SK-N-SH (cell line): ENCODE results near the gene LIG1. TPM values are rescaled to one million over a fixed set of nuclear protein-coding genes. Genes with fewer than 3 reads are reported as not detected.

ENCODE experiments used
- CTCF ChIA-PET: fragments of 300-600, 350-600 bp; formaldehyde crosslinking; extraction: SDS; loops from one replicate; lab custom pipeline; 2021; lab: Yijun Ruan, JAX
- POLR2A ChIA-PET: fragments of 350-600 bp; sonication (Branson Sonifier 250); formaldehyde crosslinking; extraction: SDS; loops from one replicate; lab custom pipeline; 2020; ENCODE audit warnings: antibody characterized with exemption, inconsistent platforms; lab: Yijun Ruan, JAX
- DNase-seq: peaks from one replicate; pipeline ENCODE4 v3.0.0; 2012
- H2AFZ ChIP-seq: fragments of 200-600 bp; sonication (generic); 2 replicates; pipeline ENCODE4 v1.8.1; 2016; ENCODE audit warnings: antibody characterized with exemption, mild to moderate bottlenecking, low read depth
- H3F3A ChIP-seq: fragments of 200-600 bp; sonication (generic); replicated peaks from 2 replicates; pipeline ENCODE3; 2016; ENCODE audit warnings: antibody characterized with exemption, mild to moderate bottlenecking; ENCODE audit not compliant: insufficient read depth
- H3K27ac ChIP-seq, 2 experiments: fragments of 200-500 bp in 1 of 2; fragments of 200-600 bp in 1 of 2; sonication (Bioruptor generic) in 1 of 2; sonication (generic), shearing (Covaris generic) in 1 of 2; 2 replicates each; pipeline versions ENCODE4 v1.5.1 to v1.6.1; 2014 to 2016; ENCODE audit warnings: low read depth in 2 of 2, inconsistent platforms in 1 of 2, low read length in 1 of 2, mild to moderate bottlenecking in 1 of 2, mixed read lengths in 1 of 2
- H3K27me3 ChIP-seq: fragments of 200-600 bp; sonication (generic), shearing (Covaris generic); 2 replicates; pipeline ENCODE4 v1.6.1; 2016; ENCODE audit warnings: mixed run types; ENCODE audit not compliant: insufficient read depth
- H3K36me3 ChIP-seq, 2 experiments: fragments of 200-500 bp in 1 of 2; fragments of 200-600 bp in 1 of 2; sonication (Bioruptor generic) in 1 of 2; sonication (generic) in 1 of 2; replicated peaks in 1 of 2; 2 replicates each; pipeline versions ENCODE3 to v1.5.1; 2014 to 2016; ENCODE audit warnings: low read length in 1 of 2, mild to moderate bottlenecking in 1 of 2; ENCODE audit not compliant: insufficient read depth in 2 of 2, control insufficient read depth in 1 of 2
- H3K4me1 ChIP-seq, 2 experiments: fragments of 200-500 bp in 1 of 2; fragments of 200-600 bp in 1 of 2; sonication (Bioruptor generic) in 1 of 2; sonication (generic), shearing (Covaris generic) in 1 of 2; 2 replicates each; pipeline versions ENCODE4 v1.5.1 to v1.6.1; 2014 to 2016; ENCODE audit warnings: low read depth in 1 of 2, low read length in 1 of 2, mixed run types in 1 of 2; ENCODE audit not compliant: insufficient read depth in 2 of 2, control insufficient read depth in 1 of 2
- H3K4me2 ChIP-seq: fragments of 200-600 bp; sonication (generic), shearing (Covaris generic); 2 replicates; pipeline ENCODE4 v1.6.1; 2017; ENCODE audit warnings: mixed run types
- H3K4me3 ChIP-seq, 2 experiments: fragments of 200-500 bp in 1 of 2; fragments of 200-600 bp in 1 of 2; sonication (Bioruptor generic) in 1 of 2; sonication (generic), shearing (Covaris generic) in 1 of 2; 2 replicates each; pipeline versions ENCODE4 v1.5.1 to v1.8.1; 2014 to 2016; ENCODE audit warnings: low read depth in 2 of 2, inconsistent platforms in 1 of 2, low read length in 1 of 2, mild to moderate bottlenecking in 1 of 2, mixed read lengths in 1 of 2, moderate library complexity in 1 of 2
- H3K79me2 ChIP-seq: fragments of 200-600 bp; sonication (generic); 2 replicates; pipeline ENCODE4 v1.8.1; 2017; ENCODE audit warnings: mild to moderate bottlenecking; ENCODE audit not compliant: insufficient read depth
- H3K9ac ChIP-seq: fragments of 200-600 bp; sonication (generic); 2 replicates; pipeline ENCODE4 v1.6.1; 2017; ENCODE audit warnings: mixed run types
- H3K9me2 ChIP-seq: fragments of 200-600 bp; sonication (generic); 2 replicates; pipeline ENCODE4 v1.6.1; 2017; ENCODE audit warnings: mixed run types
- H3K9me3 ChIP-seq: fragments of 200-600 bp; sonication (generic); 2 replicates; pipeline ENCODE4 v1.6.1; 2017; ENCODE audit warnings: mixed run types, mild to moderate bottlenecking, moderate library complexity
- H4K20me1 ChIP-seq: fragments of 200-600 bp; sonication (generic); 2 replicates; pipeline ENCODE4 v1.6.1; 2017; ENCODE audit warnings: mild to moderate bottlenecking, mixed run types; ENCODE audit not compliant: insufficient read depth
- CHD2 ChIP-seq: fragments of 150-350 bp; IDR thresholded peaks from 2 replicates; pipeline ENCODE4 v1.6.1; 2018; ENCODE audit warnings: low read length; ENCODE audit not compliant: partially characterized antibody
- ELF1 ChIP-seq: IDR thresholded peaks from 2 replicates; pipeline ENCODE4 v1.4.0; 2012
- EP300 ChIP-seq, 2 experiments: IDR thresholded peaks; 2 replicates each; pipeline versions ENCODE4 v1.4.0 to v1.6.1; 2012; ENCODE audit warnings: borderline replicate concordance in 1 of 2, low read depth in 1 of 2, low read length in 1 of 2
- FOSL2 ChIP-seq: IDR thresholded peaks from 2 replicates; pipeline ENCODE4 v1.4.0; 2012; ENCODE audit warnings: low read depth, mild to moderate bottlenecking, moderate library complexity, borderline replicate concordance
- FOXM1 ChIP-seq: IDR thresholded peaks from 2 replicates; pipeline ENCODE4 v1.4.0; 2012; ENCODE audit warnings: low read depth, mild to moderate bottlenecking
- GABPA ChIP-seq: IDR thresholded peaks from 2 replicates; pipeline ENCODE4 v1.4.0; 2012; ENCODE audit warnings: low read depth, mild to moderate bottlenecking
- GATA2 ChIP-seq: sonication (generic); formaldehyde crosslinking; IDR thresholded peaks from 2 replicates; pipeline ENCODE4 v1.5.0; 2020; ENCODE audit warnings: mild to moderate bottlenecking, missing genetic modification reagents
- JUND ChIP-seq: IDR thresholded peaks from 2 replicates; pipeline ENCODE4 v1.4.0; 2012
- MEF2A ChIP-seq: IDR thresholded peaks from 2 replicates; pipeline ENCODE4 v1.4.0; 2012; ENCODE audit warnings: low read depth, borderline replicate concordance
- MXI1 ChIP-seq: IDR thresholded peaks from 2 replicates; pipeline ENCODE4 v1.6.1; 2012; ENCODE audit warnings: mild to moderate bottlenecking, low read depth, low read length, improper control_type of control experiment
- NRF1 ChIP-seq: IDR thresholded peaks from 2 replicates; pipeline ENCODE4 v1.6.1; 2012; ENCODE audit warnings: low read depth, mild to moderate bottlenecking, low read length
- RAD21 ChIP-seq: IDR thresholded peaks from 2 replicates; pipeline ENCODE4 v1.6.1; 2012; ENCODE audit warnings: mild to moderate bottlenecking, low read length
- RFX5 ChIP-seq: IDR thresholded peaks from 2 replicates; pipeline ENCODE4 v1.6.1; 2012; ENCODE audit warnings: mild to moderate bottlenecking, improper control_type of control experiment, low read length
- SMC3 ChIP-seq: IDR thresholded peaks from 2 replicates; pipeline ENCODE4 v1.6.1; 2012; ENCODE audit warnings: low read depth, low read length, improper control_type of control experiment
- TAF1 ChIP-seq: IDR thresholded peaks from 2 replicates; pipeline ENCODE4 v1.6.1; 2012; ENCODE audit warnings: low read depth, mild to moderate bottlenecking, low read length, moderate library complexity, borderline replicate concordance
- TCF12 ChIP-seq: IDR thresholded peaks from 2 replicates; pipeline ENCODE4 v1.4.0; 2012
- WGBS: methylation state at CpG from one replicate; pipeline ENCODE4 v1.1.6; 2017; ENCODE audit warnings: low lambda C conversion rate; 5-methylcytosine and 5-hydroxymethylcytosine counted together
- polyA plus RNA-seq, 3 experiments: library from polyadenylated mRNA; depleted of rRNA; stranded (reverse); fragments of >200 nt; gene quantifications; 2 replicates each; pipeline ENCODE4 v1.2.3, GENCODE V29; 2012
- TF ChIP-seq, protein P1 (sequence below): IDR thresholded peaks from 2 replicates; pipeline ENCODE4 v1.4.0; 2012; ENCODE audit warnings: low read depth
- TF ChIP-seq, protein P2 (sequence below): fragments of 200-600 bp; sonication (generic); IDR thresholded peaks from 2 replicates; pipeline ENCODE4 v1.6.1; 2017; ENCODE audit warnings: antibody characterized with exemption, mild to moderate bottlenecking, moderate library complexity
- TF ChIP-seq, protein P3 (sequence below): fragments of 150-350 bp; IDR thresholded peaks from 2 replicates; pipeline ENCODE4 v1.6.1; 2016; ENCODE audit warnings: mild to moderate bottlenecking, low read depth, low read length
- TF ChIP-seq, protein P4 (sequence below): IDR thresholded peaks from 2 replicates; pipeline ENCODE4 v1.6.1; 2012; ENCODE audit warnings: mild to moderate bottlenecking, low read depth, low read length, moderate library complexity

LIG1 gene
- polyA plus RNA-seq, 1 of the 3 experiments (the other 2 are of a cell fraction), result 53.0 TPM

DNA sequence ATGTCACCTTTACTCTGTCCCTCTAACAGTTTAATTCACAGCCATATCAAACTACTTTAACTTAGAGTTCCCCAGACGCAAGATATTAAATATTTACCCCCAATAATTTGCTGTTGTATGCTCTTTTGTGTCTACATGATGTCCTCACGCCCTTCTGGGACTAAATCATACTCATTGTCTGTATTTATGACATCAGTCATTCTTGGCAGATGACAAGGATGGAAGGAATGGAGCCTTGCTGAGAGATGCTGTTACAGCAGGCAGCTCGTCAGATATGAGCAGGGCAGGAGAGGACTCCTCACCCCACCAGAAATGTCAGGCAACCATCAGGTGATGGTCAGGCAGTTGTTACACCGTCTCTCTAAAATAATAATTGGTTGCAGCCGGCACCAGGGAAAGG is 43.8 kb upstream of the LIG1 start:
- Histone ChIP-seq H3K9ac (no peak overlapping the region), H3K9me3 (no peaks in the 10 kb centered on the region), H3K36me3 (peaks cover 6 to 9% of the 10 kb centered on the region in 2 experiments), H3K4me3 (no peak overlapping the region), H3F3A (peaks cover 7% of the 10 kb centered on the region), H3K27ac (no peak overlapping the region), H2AFZ (no peak overlapping the region), H4K20me1 (no peaks in the 10 kb centered on the region), H3K4me2 (no peak overlapping the region), H3K79me2 (no peaks in the 10 kb centered on the region), H3K9me2 (no peaks in the 10 kb centered on the region), H3K4me1 (no peaks in the 10 kb centered on the region; a peak in 1 of 4 replicates), H3K27me3 (no peaks in the 10 kb centered on the region)
- TF ChIP-seq JUND (no peak), RFX5 (no peak)
- CTCF ChIA-PET, result no interaction called here
- POLR2A ChIA-PET, result no interaction called here
- WGBS, result 94% methylated on average over 5 of the region's 5 CpGs
- no peak for DNase-seq

DNA sequence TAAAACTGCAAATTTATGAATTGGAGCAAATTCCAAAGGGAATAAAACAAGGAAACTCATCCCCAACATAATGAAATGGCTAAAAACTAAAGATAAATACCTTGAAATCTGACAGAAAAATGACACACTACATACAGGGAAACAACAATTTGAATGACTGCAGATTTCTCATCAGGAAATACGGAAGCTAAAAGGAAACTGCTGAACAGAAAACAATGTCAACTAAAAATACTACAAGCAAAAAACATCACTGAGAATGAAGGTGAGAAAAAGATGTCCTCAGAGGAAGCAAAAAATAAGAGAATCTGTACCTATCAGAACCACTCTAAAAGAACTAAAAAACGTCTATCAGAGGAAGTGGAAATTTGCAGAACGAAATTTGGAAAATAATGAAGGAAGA is 39.9 kb upstream of the LIG1 start:
- no peak overlapping the region for H3K27ac ChIP-seq
- ChIA-PET CTCF (no interaction called here), POLR2A (no interaction called here)
- no peaks in the 10 kb centered on the region for H3K9me2 ChIP-seq
- H3K4me1 ChIP-seq, result peaks cover 0 to under 1% of the 10 kb centered on the region in 2 experiments; a peak in 1 of 4 replicates
- H3K9ac ChIP-seq, result no peak overlapping the region
- no peak for DNase-seq
- H2AFZ ChIP-seq, result no peak overlapping the region
- H3K79me2 ChIP-seq, result peaks cover 7% of the 10 kb centered on the region; the same call in 1 of the 2 replicates
- no peaks in the 10 kb centered on the region for H3K9me3 ChIP-seq
- H3K36me3 ChIP-seq, result peaks cover 0 to 9% of the 10 kb centered on the region in 2 experiments
- H3K4me3 ChIP-seq, result no peak overlapping the region
- H4K20me1 ChIP-seq, result no peaks in the 10 kb centered on the region
- no peaks in the 10 kb centered on the region for H3K27me3 ChIP-seq
- H3K4me2 ChIP-seq, result no peak overlapping the region
- TF ChIP-seq FOXM1 (no peak), FOSL2 (no peak), SMC3 (no peak), MXI1 (no peak), TAF1 (no peak), CHD2 (no peak), RFX5 (no peak), GABPA (no peak), EP300 (IDR thresholded peaks at IDR 0.05; ENCODE audit: borderline replicate concordance in 1 of 2, low read depth in 1 of 2, low read length in 1 of 2) (no peak), MEF2A (no peak), NRF1 (no peak), TCF12 (no peak), ELF1 (no peak), RAD21 (no peak), GATA2 (no peak)
- TF ChIP-seq, protein P1, sequence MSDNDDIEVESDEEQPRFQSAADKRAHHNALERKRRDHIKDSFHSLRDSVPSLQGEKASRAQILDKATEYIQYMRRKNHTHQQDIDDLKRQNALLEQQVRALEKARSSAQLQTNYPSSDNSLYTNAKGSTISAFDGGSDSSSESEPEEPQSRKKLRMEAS, result no peak
- TF ChIP-seq, protein P2, sequence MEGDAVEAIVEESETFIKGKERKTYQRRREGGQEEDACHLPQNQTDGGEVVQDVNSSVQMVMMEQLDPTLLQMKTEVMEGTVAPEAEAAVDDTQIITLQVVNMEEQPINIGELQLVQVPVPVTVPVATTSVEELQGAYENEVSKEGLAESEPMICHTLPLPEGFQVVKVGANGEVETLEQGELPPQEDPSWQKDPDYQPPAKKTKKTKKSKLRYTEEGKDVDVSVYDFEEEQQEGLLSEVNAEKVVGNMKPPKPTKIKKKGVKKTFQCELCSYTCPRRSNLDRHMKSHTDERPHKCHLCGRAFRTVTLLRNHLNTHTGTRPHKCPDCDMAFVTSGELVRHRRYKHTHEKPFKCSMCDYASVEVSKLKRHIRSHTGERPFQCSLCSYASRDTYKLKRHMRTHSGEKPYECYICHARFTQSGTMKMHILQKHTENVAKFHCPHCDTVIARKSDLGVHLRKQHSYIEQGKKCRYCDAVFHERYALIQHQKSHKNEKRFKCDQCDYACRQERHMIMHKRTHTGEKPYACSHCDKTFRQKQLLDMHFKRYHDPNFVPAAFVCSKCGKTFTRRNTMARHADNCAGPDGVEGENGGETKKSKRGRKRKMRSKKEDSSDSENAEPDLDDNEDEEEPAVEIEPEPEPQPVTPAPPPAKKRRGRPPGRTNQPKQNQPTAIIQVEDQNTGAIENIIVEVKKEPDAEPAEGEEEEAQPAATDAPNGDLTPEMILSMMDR, result no peak
- TF ChIP-seq, protein P3, sequence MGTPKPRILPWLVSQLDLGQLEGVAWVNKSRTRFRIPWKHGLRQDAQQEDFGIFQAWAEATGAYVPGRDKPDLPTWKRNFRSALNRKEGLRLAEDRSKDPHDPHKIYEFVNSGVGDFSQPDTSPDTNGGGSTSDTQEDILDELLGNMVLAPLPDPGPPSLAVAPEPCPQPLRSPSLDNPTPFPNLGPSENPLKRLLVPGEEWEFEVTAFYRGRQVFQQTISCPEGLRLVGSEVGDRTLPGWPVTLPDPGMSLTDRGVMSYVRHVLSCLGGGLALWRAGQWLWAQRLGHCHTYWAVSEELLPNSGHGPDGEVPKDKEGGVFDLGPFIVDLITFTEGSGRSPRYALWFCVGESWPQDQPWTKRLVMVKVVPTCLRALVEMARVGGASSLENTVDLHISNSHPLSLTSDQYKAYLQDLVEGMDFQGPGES, result no peak
- TF ChIP-seq, protein P4, sequence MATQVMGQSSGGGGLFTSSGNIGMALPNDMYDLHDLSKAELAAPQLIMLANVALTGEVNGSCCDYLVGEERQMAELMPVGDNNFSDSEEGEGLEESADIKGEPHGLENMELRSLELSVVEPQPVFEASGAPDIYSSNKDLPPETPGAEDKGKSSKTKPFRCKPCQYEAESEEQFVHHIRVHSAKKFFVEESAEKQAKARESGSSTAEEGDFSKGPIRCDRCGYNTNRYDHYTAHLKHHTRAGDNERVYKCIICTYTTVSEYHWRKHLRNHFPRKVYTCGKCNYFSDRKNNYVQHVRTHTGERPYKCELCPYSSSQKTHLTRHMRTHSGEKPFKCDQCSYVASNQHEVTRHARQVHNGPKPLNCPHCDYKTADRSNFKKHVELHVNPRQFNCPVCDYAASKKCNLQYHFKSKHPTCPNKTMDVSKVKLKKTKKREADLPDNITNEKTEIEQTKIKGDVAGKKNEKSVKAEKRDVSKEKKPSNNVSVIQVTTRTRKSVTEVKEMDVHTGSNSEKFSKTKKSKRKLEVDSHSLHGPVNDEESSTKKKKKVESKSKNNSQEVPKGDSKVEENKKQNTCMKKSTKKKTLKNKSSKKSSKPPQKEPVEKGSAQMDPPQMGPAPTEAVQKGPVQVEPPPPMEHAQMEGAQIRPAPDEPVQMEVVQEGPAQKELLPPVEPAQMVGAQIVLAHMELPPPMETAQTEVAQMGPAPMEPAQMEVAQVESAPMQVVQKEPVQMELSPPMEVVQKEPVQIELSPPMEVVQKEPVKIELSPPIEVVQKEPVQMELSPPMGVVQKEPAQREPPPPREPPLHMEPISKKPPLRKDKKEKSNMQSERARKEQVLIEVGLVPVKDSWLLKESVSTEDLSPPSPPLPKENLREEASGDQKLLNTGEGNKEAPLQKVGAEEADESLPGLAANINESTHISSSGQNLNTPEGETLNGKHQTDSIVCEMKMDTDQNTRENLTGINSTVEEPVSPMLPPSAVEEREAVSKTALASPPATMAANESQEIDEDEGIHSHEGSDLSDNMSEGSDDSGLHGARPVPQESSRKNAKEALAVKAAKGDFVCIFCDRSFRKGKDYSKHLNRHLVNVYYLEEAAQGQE, result no peak
- TF ChIP-seq, all 33 proteins: peak for 0
- 91% methylated on average over 3 of the region's 3 CpGs for WGBS
- peaks cover 7% of the 10 kb centered on the region for H3F3A ChIP-seq
